ENCODE data around the gene BCAP29. TPM values are rescaled to one million over a fixed set of nuclear protein-coding genes. Genes with fewer than 3 reads are reported as not detected.

Gene BCAP29
- total and polyA plus RNA-seq, 5 donors: 53.8 to 107 (median 99.8) TPM

DNA sequence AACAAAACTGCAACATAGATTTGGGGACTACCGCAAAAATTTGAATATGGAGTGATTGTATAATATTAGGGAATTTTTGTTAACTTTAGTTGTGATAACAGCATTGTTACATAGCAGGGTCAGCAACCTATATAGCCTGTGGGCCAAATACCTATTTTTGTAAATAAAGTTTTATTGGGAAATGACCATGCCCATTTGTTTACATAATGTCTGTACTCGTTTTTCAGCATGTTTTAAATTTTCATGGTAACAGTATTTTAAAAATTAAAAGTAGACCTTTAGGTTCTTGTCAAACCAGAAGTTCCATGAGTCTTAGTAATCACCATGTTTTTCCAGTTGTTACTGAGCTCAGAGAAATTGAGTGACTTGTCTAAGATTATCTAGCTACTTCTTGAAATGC lies 4.7 kb downstream of the BCAP29 start:
- ATAC-seq (no peak), DNase-seq (no peak)
- no peaks in the 10 kb centered on the region for H3K27me3 ChIP-seq (ENCODE audit: control insufficient read depth, insufficient read depth)
- WGBS: 90% methylated on average over 2 of the region's 2 CpGs
- intact Hi-C loops (cut with DNase I): loop anchor here in 1 of 4 donors (5.0 kb wide), 1 partner anchor 107 kb away; no protein-coding TSS in a partner anchor
- no peaks in the 10 kb centered on the region for H3K4me1 ChIP-seq (ENCODE audit: control insufficient read depth, insufficient read depth, low read length)
- H3K4me3 ChIP-seq (ENCODE audit: low read length): no peak overlapping the region
- no peak overlapping the region for H3K27ac ChIP-seq (ENCODE audit: low read length)
- no peaks in the 10 kb centered on the region for H3K9me3 ChIP-seq (ENCODE audit: control insufficient read depth, low read length)

DNA sequence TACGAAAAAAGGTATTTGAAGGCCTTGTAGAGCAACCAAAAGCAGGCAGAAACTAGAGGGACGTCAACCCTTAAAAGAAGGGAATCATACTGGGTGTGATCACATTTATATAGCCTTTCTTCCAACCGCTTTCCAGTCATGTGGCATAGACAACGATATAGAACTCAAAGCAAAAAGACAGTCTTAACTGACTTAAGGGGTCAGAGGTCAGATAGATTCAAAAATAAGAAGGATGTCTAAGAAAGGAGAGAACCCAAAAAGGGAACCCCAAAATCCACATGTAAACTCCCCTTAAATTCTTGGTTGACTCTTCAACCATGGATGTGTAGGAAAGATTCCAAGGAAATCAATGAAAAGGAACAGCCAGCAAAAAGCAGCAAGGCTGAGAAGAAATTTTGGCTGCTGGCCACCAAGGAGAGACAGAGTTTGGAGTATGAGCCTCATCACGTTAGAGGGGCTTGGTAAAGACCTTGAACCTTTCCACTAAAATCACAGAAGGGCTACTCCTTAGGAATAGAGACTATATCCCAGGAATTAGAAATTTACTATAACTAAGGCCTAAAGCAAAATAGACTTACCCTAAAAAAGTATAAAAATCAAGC lies 8.6 kb downstream of the BCAP29 start:
- H3K27me3 ChIP-seq (ENCODE audit: control insufficient read depth, insufficient read depth): no peaks in the 10 kb centered on the region
- H3K27ac ChIP-seq (ENCODE audit: low read length): no peak overlapping the region
- H3K4me3 ChIP-seq (ENCODE audit: low read length): no peak overlapping the region
- intact Hi-C loops (cut with DNase I): no loop called here
- H3K9me3 ChIP-seq (ENCODE audit: control insufficient read depth, low read length): no peaks in the 10 kb centered on the region
- DNase-seq (no peak), ATAC-seq (no peak)
- peaks cover 2% of the 10 kb centered on the region for H3K4me1 ChIP-seq (ENCODE audit: control insufficient read depth, insufficient read depth, low read length)
- WGBS: 89% methylated on average over 5 of the region's 5 CpGs

DNA sequence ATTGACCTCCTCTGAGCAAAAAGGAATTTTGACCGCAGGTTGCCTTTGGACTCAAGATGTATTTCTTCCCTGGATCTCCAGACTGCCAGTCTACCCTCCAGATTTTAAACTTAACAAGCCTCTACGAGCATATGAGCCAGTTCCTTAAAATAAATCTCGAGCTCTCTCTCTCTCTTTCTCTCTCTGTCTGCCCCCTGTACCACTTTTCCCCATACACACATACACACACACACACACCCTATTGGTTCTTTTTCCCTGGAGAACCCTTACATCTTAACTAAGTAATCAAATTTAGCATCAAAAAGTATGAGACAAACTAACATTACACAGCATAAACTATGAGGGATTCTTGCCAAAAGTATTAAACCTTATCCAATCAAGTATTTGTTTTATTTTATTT lies 11.4 kb downstream of the BCAP29 start:
- intact Hi-C loops (cut with DNase I): no loop called here
- ATAC-seq (no peak), DNase-seq (no peak)
- Histone ChIP-seq H3K9me3 (ENCODE audit: control insufficient read depth, low read length) (no peaks in the 10 kb centered on the region), H3K27me3 (ENCODE audit: control insufficient read depth, insufficient read depth) (no peaks in the 10 kb centered on the region), H3K27ac (ENCODE audit: low read length) (no peak overlapping the region), H3K4me1 (ENCODE audit: control insufficient read depth, insufficient read depth, low read length) (peaks cover 2% of the 10 kb centered on the region), H3K4me3 (ENCODE audit: low read length) (no peak overlapping the region)
- 71% methylated on average over 3 of the region's 3 CpGs for WGBS

DNA sequence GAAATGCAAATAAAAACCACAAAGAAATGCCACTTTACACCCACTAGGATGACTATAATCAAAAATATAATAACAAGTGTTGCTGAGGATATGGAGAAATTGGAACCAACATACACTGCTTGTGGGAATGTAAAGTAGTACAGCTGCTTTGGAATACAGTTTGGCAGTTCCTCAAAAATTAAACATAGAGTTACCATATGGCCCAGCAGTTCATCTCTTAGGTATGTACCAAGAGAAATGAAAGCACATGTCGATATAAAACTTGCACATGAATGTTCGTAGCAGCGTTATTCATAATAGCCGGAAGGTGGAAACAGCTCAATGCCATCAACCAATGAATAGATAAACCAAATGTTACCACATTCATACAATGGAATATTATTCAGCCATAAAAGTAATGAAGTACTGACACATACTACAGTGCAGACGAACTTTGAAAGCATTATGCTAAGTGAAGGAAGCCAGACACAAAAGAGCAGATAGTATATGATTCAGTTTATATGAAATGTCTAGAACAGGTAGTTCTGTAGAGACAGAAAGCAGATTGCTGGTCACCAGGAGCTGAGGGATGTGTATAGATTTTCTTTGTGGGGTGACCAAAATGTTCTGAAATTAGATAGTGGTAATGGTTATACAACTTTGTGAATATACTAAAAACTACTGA lies 12.4 kb downstream of the BCAP29 start:
- Histone ChIP-seq H3K4me1 (ENCODE audit: control insufficient read depth, insufficient read depth, low read length) (peaks cover 6% of the 10 kb centered on the region), H3K9me3 (ENCODE audit: control insufficient read depth, low read length) (no peaks in the 10 kb centered on the region), H3K4me3 (ENCODE audit: low read length) (no peak overlapping the region), H3K27ac (ENCODE audit: low read length) (no peak overlapping the region), H3K27me3 (ENCODE audit: control insufficient read depth, insufficient read depth) (no peaks in the 10 kb centered on the region)
- ATAC-seq (no peak), DNase-seq (no peak)
- 92% methylated on average over 5 of the region's 5 CpGs for WGBS
- intact Hi-C loops (cut with DNase I): no loop called here

DNA sequence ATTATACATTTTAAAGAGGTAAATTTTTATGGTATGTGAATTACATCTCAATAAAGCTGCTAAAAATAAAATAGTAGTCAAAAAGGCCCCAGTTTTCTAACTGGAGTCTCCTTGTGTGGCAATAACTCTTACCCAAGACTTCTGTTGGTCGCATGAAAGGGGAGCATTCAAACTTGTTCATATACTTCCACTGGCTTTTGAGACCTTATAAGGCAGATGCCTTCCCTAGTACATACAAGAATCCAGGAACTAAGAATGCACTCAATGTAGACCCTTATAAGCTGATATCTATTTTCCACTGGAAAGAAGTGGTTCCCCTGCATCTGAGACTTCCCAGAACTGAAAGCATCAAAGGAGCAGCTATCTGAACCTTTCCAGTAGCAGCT lies 13.0 kb downstream of the BCAP29 start:
- H3K27me3 ChIP-seq (ENCODE audit: control insufficient read depth, insufficient read depth): no peaks in the 10 kb centered on the region
- no peak for DNase-seq
- peaks cover 6% of the 10 kb centered on the region for H3K4me1 ChIP-seq (ENCODE audit: control insufficient read depth, insufficient read depth, low read length)
- ATAC-seq: no peak
- H3K27ac ChIP-seq (ENCODE audit: low read length): no peak overlapping the region
- no peaks in the 10 kb centered on the region for H3K9me3 ChIP-seq (ENCODE audit: control insufficient read depth, low read length)
- H3K4me3 ChIP-seq (ENCODE audit: low read length): no peak overlapping the region
- intact Hi-C loops (cut with DNase I): no loop called here
- 91% methylated on average over 1 of the region's 1 CpG for WGBS

DNA sequence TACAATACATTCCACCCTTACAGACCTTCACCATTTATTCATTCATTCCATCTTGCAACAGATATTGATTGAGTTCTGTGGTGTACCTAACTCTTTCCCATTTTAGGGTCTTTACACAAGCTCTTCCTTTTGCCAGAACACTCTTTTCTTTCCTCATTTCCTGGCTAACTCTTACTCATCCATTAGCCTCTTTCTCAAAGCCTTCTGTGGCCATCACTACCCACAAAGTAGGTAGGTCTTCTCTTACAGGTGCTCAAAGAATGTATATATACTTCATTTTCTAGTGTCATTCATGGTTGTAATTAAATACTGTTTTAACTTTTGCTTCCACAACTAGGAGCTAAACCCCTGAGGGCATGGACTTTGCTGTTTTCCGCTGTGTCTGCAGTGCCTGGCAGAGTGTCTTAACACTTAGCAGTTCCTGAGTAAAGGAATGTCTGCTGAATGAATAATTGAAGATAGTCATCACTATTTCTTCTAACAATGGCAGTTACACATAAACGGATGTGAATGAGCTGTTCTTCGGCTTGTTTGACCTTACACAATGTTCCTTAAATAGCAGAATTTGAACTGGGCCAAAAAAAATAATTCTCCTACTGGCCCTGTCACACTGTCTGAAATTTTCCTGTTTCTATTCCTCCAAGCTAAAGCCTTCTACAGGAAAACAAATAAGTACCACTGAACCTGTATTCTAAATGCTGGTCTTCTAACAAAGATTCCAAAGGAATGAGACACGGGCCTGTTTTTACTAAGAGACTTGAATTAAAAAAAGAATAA lies 15.1 kb downstream of the BCAP29 start:
- no peaks in the 10 kb centered on the region for H3K27me3 ChIP-seq (ENCODE audit: control insufficient read depth, insufficient read depth)
- H3K4me1 ChIP-seq (ENCODE audit: control insufficient read depth, insufficient read depth, low read length): peaks cover 6% of the 10 kb centered on the region
- H3K4me3 ChIP-seq (ENCODE audit: low read length): no peak overlapping the region
- intact Hi-C loops (cut with DNase I): no loop called here
- no peak for DNase-seq
- WGBS: 32% methylated on average over 4 of the region's 4 CpGs
- peak overlapping the region; percentile 43 for H3K27ac ChIP-seq (ENCODE audit: low read length)
- H3K9me3 ChIP-seq (ENCODE audit: control insufficient read depth, low read length): no peaks in the 10 kb centered on the region
- peak; percentile 91 to 98 for ATAC-seq

DNA sequence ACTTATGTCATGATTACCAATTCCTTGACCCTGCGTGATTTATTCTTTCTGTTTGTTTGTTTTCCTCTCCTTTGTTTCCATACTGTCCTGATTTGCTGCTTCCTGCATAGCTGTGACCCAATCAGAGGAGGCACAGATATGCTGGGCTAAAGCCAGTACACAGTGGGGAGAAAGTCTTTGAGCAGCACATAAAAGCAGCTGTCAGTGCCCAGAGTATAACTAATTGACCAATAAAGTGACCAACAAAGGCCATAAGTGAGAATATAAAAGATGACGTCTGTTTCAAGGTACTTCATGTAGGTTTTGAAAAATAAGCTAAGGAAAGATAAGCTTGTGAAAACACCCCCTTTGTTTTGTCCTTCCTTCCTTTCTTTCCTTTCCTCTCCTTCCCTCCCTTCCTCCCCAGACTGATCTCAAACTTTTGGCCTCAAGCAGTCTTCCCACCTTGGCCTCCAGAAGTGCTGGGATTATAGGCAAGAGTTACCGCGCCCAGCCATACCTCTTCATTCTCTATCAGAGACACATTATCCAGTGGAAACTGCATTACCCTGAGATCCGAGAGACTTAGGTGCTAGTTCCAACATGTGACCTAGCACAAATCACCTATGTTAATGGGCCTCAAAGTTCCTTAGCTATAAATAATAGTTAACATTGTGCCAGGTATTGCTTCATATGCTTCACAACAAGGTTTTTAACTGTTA lies 17.0 kb downstream of the BCAP29 start:
- Histone ChIP-seq H3K27me3 (ENCODE audit: control insufficient read depth, insufficient read depth) (no peaks in the 10 kb centered on the region), H3K9me3 (ENCODE audit: control insufficient read depth, low read length) (no peaks in the 10 kb centered on the region), H3K4me3 (ENCODE audit: low read length) (no peak overlapping the region), H3K4me1 (ENCODE audit: control insufficient read depth, insufficient read depth, low read length) (peaks cover 4% of the 10 kb centered on the region), H3K27ac (ENCODE audit: low read length) (no peak overlapping the region)
- intact Hi-C loops (cut with DNase I): no loop called here
- DNase-seq (no peak), ATAC-seq (no peak)
- WGBS: 70% methylated on average over 5 of the region's 5 CpGs

DNA sequence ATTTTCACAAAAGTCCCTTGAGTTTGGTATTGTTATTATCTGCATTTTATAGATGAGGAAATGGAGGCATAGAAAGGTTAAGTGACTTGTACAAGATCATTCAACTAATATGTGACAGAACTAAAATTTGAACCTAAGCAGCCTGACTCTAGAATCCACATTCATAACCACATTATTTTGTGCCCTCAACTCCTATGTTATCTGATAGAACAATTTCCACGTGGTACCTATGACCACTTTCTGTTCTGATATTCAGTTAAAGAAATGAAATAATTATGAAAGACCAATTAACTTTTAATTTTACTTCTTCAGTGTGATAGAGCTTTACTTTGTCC lies 17.5 kb downstream of the BCAP29 start:
- Histone ChIP-seq H3K4me1 (ENCODE audit: control insufficient read depth, insufficient read depth, low read length) (peaks cover 4% of the 10 kb centered on the region), H3K9me3 (ENCODE audit: control insufficient read depth, low read length) (no peaks in the 10 kb centered on the region), H3K4me3 (ENCODE audit: low read length) (no peak overlapping the region), H3K27ac (ENCODE audit: low read length) (no peak overlapping the region), H3K27me3 (ENCODE audit: control insufficient read depth, insufficient read depth) (no peaks in the 10 kb centered on the region)
- intact Hi-C loops (cut with DNase I): no loop called here
- ATAC-seq: no peak
- no peak for DNase-seq
- 89% methylated on average over 1 of the region's 1 CpG for WGBS

DNA sequence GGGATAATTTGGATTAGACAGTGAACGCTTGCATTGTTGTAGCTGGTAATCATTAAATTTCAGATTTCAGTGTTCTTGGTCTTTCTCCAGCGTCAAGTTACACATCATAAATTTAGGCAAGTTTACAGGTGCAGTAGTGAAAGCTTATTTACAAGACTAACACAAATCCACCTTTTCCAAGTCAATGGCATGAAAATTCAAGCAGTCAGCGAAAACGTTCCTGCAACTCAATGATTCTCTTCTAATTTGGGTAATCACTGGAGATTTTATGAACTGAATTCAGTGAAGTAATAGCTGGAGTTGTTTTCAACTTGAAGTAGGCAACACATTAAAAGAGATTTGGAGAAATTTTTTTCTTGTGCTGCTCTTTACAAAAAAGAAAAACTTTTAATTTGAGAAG lies 17.9 kb downstream of the BCAP29 start:
- ATAC-seq: no peak
- no peaks in the 10 kb centered on the region for H3K9me3 ChIP-seq (ENCODE audit: control insufficient read depth, low read length)
- H3K4me3 ChIP-seq (ENCODE audit: low read length): no peak overlapping the region
- no peaks in the 10 kb centered on the region for H3K27me3 ChIP-seq (ENCODE audit: control insufficient read depth, insufficient read depth)
- no peak for DNase-seq
- H3K27ac ChIP-seq (ENCODE audit: low read length): no peak overlapping the region
- intact Hi-C loops (cut with DNase I): no loop called here
- 92% methylated on average over 4 of the region's 4 CpGs for WGBS
- H3K4me1 ChIP-seq (ENCODE audit: control insufficient read depth, insufficient read depth, low read length): peaks cover 4% of the 10 kb centered on the region

DNA sequence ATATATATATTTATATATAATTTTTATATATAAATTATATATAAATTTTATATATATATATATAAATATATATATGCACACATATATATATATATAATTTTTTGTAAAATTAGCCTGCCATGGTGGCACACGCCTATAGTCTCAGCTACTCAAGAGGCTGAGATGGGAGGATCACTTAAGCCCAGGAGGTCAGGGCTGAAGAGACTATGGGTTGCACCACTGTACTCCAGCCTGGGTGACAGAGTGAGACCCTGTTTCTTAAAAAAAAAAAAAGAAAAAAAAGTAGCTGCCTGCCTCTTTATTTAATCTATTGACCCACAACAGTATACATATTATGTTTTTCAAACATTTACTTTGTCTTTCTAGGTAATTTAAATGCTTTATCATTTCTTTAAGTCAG lies 19.2 kb downstream of the BCAP29 start:
- peaks cover 4% of the 10 kb centered on the region for H3K4me1 ChIP-seq (ENCODE audit: control insufficient read depth, insufficient read depth, low read length)
- no peaks in the 10 kb centered on the region for H3K9me3 ChIP-seq (ENCODE audit: control insufficient read depth, low read length)
- ATAC-seq: no peak
- H3K27me3 ChIP-seq (ENCODE audit: control insufficient read depth, insufficient read depth): no peaks in the 10 kb centered on the region
- DNase-seq: no peak
- intact Hi-C loops (cut with DNase I): no loop called here
- 98% methylated on average over 1 of the region's 1 CpG for WGBS
- no peak overlapping the region for H3K27ac ChIP-seq (ENCODE audit: low read length)
- no peak overlapping the region for H3K4me3 ChIP-seq (ENCODE audit: low read length)

DNA sequence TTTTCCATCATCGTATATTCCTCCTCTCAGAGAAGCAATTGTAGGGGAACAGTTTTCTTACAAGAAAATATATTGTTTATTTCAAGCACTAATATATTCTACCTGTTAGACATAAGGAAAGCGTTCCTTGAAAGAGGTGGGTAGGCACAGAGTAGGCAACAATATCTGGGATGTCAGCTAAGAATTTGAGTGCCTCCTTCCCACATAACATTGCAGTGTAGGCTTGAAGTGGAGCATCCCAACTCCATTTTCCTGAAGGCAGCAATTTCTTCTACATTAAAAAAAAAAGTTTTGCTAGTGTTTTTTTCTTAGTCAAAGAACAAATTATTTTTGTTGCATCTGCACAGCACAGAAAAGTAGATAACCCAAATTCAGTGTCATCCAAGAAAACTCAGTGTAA lies 20.8 kb downstream of the BCAP29 start:
- ATAC-seq (no peak), DNase-seq (no peak)
- no peaks in the 10 kb centered on the region for H3K9me3 ChIP-seq (ENCODE audit: control insufficient read depth, low read length)
- H3K4me1 ChIP-seq (ENCODE audit: control insufficient read depth, insufficient read depth, low read length): peaks cover 4% of the 10 kb centered on the region
- whole genome bisulfite sequencing: 88% methylated on average over 2 of the region's 2 CpGs
- no peak overlapping the region for H3K4me3 ChIP-seq (ENCODE audit: low read length)
- H3K27ac ChIP-seq (ENCODE audit: low read length): no peak overlapping the region
- H3K27me3 ChIP-seq (ENCODE audit: control insufficient read depth, insufficient read depth): no peaks in the 10 kb centered on the region
- intact Hi-C loops (cut with DNase I): no loop called here
